Kidney capillary endothelial cell (primary cell): ENCODE results near the gene TADA2B.

Source experiments
- DNase-seq: peaks from one replicate; pipeline ENCODE4 v3.0.0-alpha.2; 2018; ENCODE audit warnings: low spot score

The TADA2B gene

GRCh38 chr4:7041246-7041645 is 1.9 kb upstream of the TADA2B start:
- DNase-seq, result no peak

GRCh38 chr4:7041801-7042502 is 1.2 kb upstream of the TADA2B start:
- peak; percentile 47 for DNase-seq

GRCh38 chr4:7042503-7043283 is 479 bp upstream of the TADA2B start:
- peak; percentile 96 for DNase-seq

- DNase-seq, result no peak
Observed at GRCh38 chr4:7044137-7044930, 1.2 kb downstream of the TADA2B start.

GRCh38 chr4:7045553-7045952 is 2.4 kb downstream of the TADA2B start:
- DNase-seq, result no peak

- DNase-seq, result no peak
Observed at GRCh38 chr4:7045961-7046921, 3.1 kb downstream of the TADA2B start.

- DNase-seq, result no peak
Observed at GRCh38 chr4:7046971-7047370, 3.8 kb downstream of the TADA2B start.

- no peak for DNase-seq
Observed at GRCh38 chr4:7048642-7049041, 5.5 kb downstream of the TADA2B start.

- DNase-seq, result no peak
Observed at GRCh38 chr4:7049295-7049694, 6.1 kb downstream of the TADA2B start.

GRCh38 chr4:7049739-7050138 is 6.6 kb downstream of the TADA2B start:
- no peak for DNase-seq

GRCh38 chr4:7050481-7051143 is 7.4 kb downstream of the TADA2B start:
- DNase-seq, result no peak

- no peak for DNase-seq
Observed at GRCh38 chr4:7051144-7051495, 7.9 kb downstream of the TADA2B start.

- no peak for DNase-seq
Observed at GRCh38 chr4:7051905-7052304, 8.7 kb downstream of the TADA2B start.

- DNase-seq, result no peak
Observed at GRCh38 chr4:7052313-7052712, 9.1 kb downstream of the TADA2B start.

- no peak for DNase-seq
Observed at GRCh38 chr4:7052923-7053715, 9.9 kb downstream of the TADA2B start.

GRCh38 chr4:7054106-7054880 is 11.1 kb downstream of the TADA2B start:
- no peak for DNase-seq

GRCh38 chr4:7055111-7055989 is 12.2 kb downstream of the TADA2B start:
- peak; percentile 89 for DNase-seq

GRCh38 chr4:7055990-7056325 is 12.8 kb downstream of the TADA2B start:
- DNase-seq, result no peak

GRCh38 chr4:7058792-7059191 is 15.6 kb downstream of the TADA2B start:
- no peak for DNase-seq
